ENCODE data around the gene TSSK3. TPM values are rescaled to one million over a fixed set of nuclear protein-coding genes. Genes with fewer than 3 reads are reported as not detected.

Gene TSSK3
- total RNA-seq, 2 experiments from 2014 or later: 0.98 TPM; not detected in 1

DNA sequence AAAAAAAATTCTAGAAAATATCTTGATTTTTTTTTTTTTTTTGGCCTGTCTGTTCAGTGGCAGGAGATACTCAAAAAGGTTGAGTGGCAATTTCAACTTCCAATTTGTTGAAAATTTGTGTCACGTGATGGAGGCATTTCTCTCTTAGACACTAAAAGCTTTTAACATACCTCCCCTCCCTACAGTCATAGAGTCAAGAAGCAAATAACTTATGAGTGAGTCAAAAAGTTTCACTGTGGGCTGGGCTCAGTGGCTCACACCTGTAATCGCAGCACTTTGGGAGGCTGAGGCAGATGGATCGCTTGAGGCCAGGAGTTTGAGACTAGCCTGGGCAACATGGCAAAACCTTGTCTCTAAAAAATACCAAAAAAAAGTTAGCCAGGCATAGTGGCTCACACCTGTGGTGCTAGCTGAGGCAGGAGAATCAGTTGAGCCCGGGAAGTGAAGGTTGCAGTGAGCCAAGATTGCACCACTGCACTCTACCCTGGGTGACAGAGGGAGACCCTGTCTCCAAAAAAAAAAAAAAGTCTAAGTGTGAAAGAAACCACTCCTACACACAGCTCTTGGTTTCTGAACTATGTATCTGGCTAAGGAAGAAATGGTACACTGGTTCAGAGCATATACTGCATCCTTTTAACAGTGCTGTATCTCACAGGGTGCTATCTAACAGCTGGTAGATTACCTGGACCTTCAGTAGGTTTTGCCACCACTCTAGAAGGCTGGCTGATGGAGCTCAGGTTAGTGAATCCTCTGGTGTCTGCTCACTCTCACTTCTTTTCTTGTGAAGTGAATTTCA, 43.5 kb downstream of the TSSK3 start:
- CTCF ChIA-PET: no interaction called here
- no peak overlapping the region for H3K4me3 ChIP-seq (ENCODE audit: low read length)
- ATAC-seq (ENCODE audit: poor library complexity): no peak
- H3K9me3 Mint-ChIP-seq: no peaks in the 10 kb centered on the region
- H3K4me1 ChIP-seq (ENCODE audit: insufficient read depth, low read length): peaks cover 3% of the 10 kb centered on the region
- intact Hi-C loops (cut with DNase I, micrococcal nuclease): loop anchor here (1.0 to 10.0 kb wide), 2 partner anchors 75 to 369 kb away; no protein-coding TSS in a partner anchor
- H3K27ac ChIP-seq (ENCODE audit: low read depth in 1 of 2, low read length in 2 of 2): no peak overlapping the region
- no peaks in the 10 kb centered on the region for H3K9me3 ChIP-seq (ENCODE audit: control insufficient read depth in 1 of 2, insufficient read depth in 1 of 2, low read length in 2 of 2)
- TF ChIP-seq, protein P1, sequence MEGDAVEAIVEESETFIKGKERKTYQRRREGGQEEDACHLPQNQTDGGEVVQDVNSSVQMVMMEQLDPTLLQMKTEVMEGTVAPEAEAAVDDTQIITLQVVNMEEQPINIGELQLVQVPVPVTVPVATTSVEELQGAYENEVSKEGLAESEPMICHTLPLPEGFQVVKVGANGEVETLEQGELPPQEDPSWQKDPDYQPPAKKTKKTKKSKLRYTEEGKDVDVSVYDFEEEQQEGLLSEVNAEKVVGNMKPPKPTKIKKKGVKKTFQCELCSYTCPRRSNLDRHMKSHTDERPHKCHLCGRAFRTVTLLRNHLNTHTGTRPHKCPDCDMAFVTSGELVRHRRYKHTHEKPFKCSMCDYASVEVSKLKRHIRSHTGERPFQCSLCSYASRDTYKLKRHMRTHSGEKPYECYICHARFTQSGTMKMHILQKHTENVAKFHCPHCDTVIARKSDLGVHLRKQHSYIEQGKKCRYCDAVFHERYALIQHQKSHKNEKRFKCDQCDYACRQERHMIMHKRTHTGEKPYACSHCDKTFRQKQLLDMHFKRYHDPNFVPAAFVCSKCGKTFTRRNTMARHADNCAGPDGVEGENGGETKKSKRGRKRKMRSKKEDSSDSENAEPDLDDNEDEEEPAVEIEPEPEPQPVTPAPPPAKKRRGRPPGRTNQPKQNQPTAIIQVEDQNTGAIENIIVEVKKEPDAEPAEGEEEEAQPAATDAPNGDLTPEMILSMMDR (IDR thresholded peaks at IDR 0.05): no peak
- DNase-seq: no peak
- H3K36me3 Mint-ChIP-seq (ENCODE audit: low read depth): no peaks in the 10 kb centered on the region
- H3K4me1 Mint-ChIP-seq (ENCODE audit: low read depth): no peaks in the 10 kb centered on the region
- no peak overlapping the region for H3K4me3 Mint-ChIP-seq
- no peaks in the 10 kb centered on the region for H3K27me3 ChIP-seq (ENCODE audit: control insufficient read depth in 1 of 2, insufficient read depth in 2 of 2, low read length in 2 of 2)
- no peaks in the 10 kb centered on the region for H3K27me3 Mint-ChIP-seq
- no peaks in the 10 kb centered on the region for H3K36me3 ChIP-seq (ENCODE audit: insufficient read depth, low read length)
- POLR2A ChIA-PET: no interaction called here
- H3K27ac Mint-ChIP-seq: no peak overlapping the region

DNA sequence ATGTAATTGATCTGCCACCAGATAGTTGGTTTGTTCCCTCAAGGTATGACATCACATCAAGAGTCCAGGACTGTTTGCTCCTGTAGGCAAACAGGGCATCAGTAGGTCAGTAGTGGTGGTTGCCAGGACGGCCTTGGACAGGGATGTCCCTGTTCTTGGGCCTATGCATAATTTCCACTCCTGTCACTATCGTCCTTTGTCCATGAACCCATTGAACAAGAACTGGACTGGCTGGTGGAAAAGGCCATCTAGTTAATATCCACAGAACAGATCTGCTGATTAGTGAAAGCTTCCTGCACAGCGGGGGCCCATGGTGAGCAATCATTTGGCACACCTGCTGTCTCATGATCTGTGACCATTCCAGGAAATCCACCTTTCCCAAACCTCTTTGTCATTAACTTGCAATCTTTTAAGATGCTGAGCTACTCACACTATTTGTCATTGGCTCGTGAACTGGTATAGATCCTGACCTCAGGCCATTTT, 44.3 kb downstream of the TSSK3 start:
- Histone ChIP-seq H3K36me3 (ENCODE audit: insufficient read depth, low read length) (no peaks in the 10 kb centered on the region), H3K4me3 (ENCODE audit: low read length) (no peak overlapping the region), H3K27ac (ENCODE audit: low read depth in 1 of 2, low read length in 2 of 2) (no peak overlapping the region), H3K9me3 (ENCODE audit: control insufficient read depth in 1 of 2, insufficient read depth in 1 of 2, low read length in 2 of 2) (no peaks in the 10 kb centered on the region), H3K4me1 (ENCODE audit: insufficient read depth, low read length) (no peaks in the 10 kb centered on the region), H3K27me3 (ENCODE audit: control insufficient read depth in 1 of 2, insufficient read depth in 2 of 2, low read length in 2 of 2) (no peaks in the 10 kb centered on the region)
- ATAC-seq (ENCODE audit: poor library complexity): no peak
- Mint-ChIP-seq H3K36me3 (ENCODE audit: low read depth) (no peaks in the 10 kb centered on the region), H3K4me1 (ENCODE audit: low read depth) (no peaks in the 10 kb centered on the region), H3K27ac (no peak overlapping the region), H3K27me3 (no peaks in the 10 kb centered on the region), H3K9me3 (no peaks in the 10 kb centered on the region), H3K4me3 (no peak overlapping the region)
- CTCF ChIA-PET: no interaction called here
- TF ChIP-seq, protein P1 (IDR thresholded peaks at IDR 0.05): no peak
- intact Hi-C loops (cut with DNase I, micrococcal nuclease): loop anchor here (1.0 to 10.0 kb wide), 2 partner anchors 75 to 368 kb away; no protein-coding TSS in a partner anchor
- no peak for DNase-seq
- POLR2A ChIA-PET: no interaction called here

DNA sequence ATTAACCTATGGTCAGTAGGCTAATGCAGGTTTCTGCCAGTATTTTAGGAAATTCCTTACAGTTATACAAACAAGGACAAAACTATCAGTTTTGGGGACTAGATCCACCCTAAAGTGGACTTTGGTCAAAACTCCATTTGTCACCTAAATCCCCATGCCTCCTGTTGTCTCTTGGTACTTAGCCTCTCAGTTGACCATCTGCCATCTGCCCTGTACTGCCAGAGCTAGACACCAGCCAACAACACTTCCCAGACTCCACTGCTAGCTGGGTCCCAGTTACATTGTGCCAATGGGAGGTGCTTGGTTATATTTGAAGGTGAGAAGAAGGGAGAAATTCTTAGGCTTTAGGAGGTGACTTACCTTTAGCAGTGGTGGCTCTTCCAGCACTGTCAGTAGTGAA, 48.9 kb downstream of the TSSK3 start:
- H3K27ac ChIP-seq (ENCODE audit: low read depth in 1 of 2, low read length in 2 of 2): no peak overlapping the region
- no peak overlapping the region for H3K27ac Mint-ChIP-seq
- ATAC-seq (ENCODE audit: poor library complexity) (no peak), DNase-seq (no peak)
- H3K4me1 Mint-ChIP-seq (ENCODE audit: low read depth): no peaks in the 10 kb centered on the region
- H3K9me3 Mint-ChIP-seq: no peaks in the 10 kb centered on the region
- no peaks in the 10 kb centered on the region for H3K36me3 ChIP-seq (ENCODE audit: insufficient read depth, low read length)
- H3K36me3 Mint-ChIP-seq (ENCODE audit: low read depth): no peaks in the 10 kb centered on the region
- TF ChIP-seq, protein P1 (IDR thresholded peaks at IDR 0.05): no peak
- no peak overlapping the region for H3K4me3 Mint-ChIP-seq
- no peak overlapping the region for H3K4me3 ChIP-seq (ENCODE audit: low read length)
- no peaks in the 10 kb centered on the region for H3K27me3 ChIP-seq (ENCODE audit: control insufficient read depth in 1 of 2, insufficient read depth in 2 of 2, low read length in 2 of 2)
- peaks cover 2% of the 10 kb centered on the region for H3K4me1 ChIP-seq (ENCODE audit: insufficient read depth, low read length)
- H3K27me3 Mint-ChIP-seq: peaks cover 11% of the 10 kb centered on the region
- intact Hi-C loops (cut with DNase I, micrococcal nuclease): loop anchor here (5.0 to 10.0 kb wide), 3 partner anchors 174 to 749 kb away; no protein-coding TSS in a partner anchor
- ChIA-PET CTCF (interaction anchor here (1.1 kb wide), 1 partner anchor 10 kb away, joined by 5 read pairs; no protein-coding TSS in a partner anchor), POLR2A (no interaction called here)
- no peaks in the 10 kb centered on the region for H3K9me3 ChIP-seq (ENCODE audit: control insufficient read depth in 1 of 2, insufficient read depth in 1 of 2, low read length in 2 of 2)
